ENCODE data around the gene CALM1. TPM values are rescaled to one million over a fixed set of nuclear protein-coding genes. Genes with fewer than 3 reads are reported as not detected.

Gene CALM1
- total and polyA plus RNA-seq, 2 donors from 2014 or later: 328 to 469 TPM

GRCh38 chr14:90447720-90448497 lies 51.1 kb downstream of the CALM1 start:
- no peak overlapping the region for H3K4me3 ChIP-seq (ENCODE audit: low read length in 3 of 3)
- no peak overlapping the region for H3K9ac ChIP-seq (ENCODE audit: low read length in 3 of 3)
- intact Hi-C loops (cut with DNase I): no loop called here
- no peaks in the 10 kb centered on the region for H3K27me3 ChIP-seq (ENCODE audit: control insufficient read depth, insufficient read depth, low read length)
- H3K27ac ChIP-seq (ENCODE audit: low read depth in 2 of 2, low read length in 2 of 2): no peak overlapping the region
- no peak for TF ChIP-seq CTCF (IDR thresholded peaks at IDR 0.05; ENCODE audit: borderline replicate concordance, extremely low read depth, insufficient read depth)
- peaks cover 0 to 3% (median 3%) of the 10 kb centered on the region in 3 donors for H3K4me1 ChIP-seq (ENCODE audit: control insufficient read depth in 2 of 3, insufficient read depth in 2 of 3, low read depth in 1 of 3, low read length in 3 of 3)
- H3K36me3 ChIP-seq (ENCODE audit: control insufficient read depth in 2 of 3, insufficient read depth in 3 of 3, low read length in 3 of 3): no peaks in the 10 kb centered on the region
- peak in 1 of 5 donors; percentile 24 for DNase-seq
- no peak for FAIRE-seq
- H3K9me3 ChIP-seq (ENCODE audit: control insufficient read depth in 2 of 3, insufficient read depth in 1 of 3, low read length in 3 of 3): peaks cover 0 to 5% (median 4%) of the 10 kb centered on the region in 3 donors

- peaks cover 0 to 5% (median 4%) of the 10 kb centered on the region in 3 donors for H3K9me3 ChIP-seq (ENCODE audit: control insufficient read depth in 2 of 3, insufficient read depth in 1 of 3, low read length in 3 of 3)
- H3K4me1 ChIP-seq (ENCODE audit: control insufficient read depth in 2 of 3, insufficient read depth in 2 of 3, low read depth in 1 of 3, low read length in 3 of 3): peaks cover 0 to 7% (median 0%) of the 10 kb centered on the region in 3 donors
- no peak overlapping the region for H3K4me3 ChIP-seq (ENCODE audit: low read length in 3 of 3)
- no peak overlapping the region for H3K27ac ChIP-seq (ENCODE audit: low read depth in 2 of 2, low read length in 2 of 2)
- no peak for DNase-seq
- no peak for FAIRE-seq
- intact Hi-C loops (cut with DNase I): no loop called here
- no peaks in the 10 kb centered on the region for H3K36me3 ChIP-seq (ENCODE audit: control insufficient read depth in 2 of 3, insufficient read depth in 3 of 3, low read length in 3 of 3)
- no peaks in the 10 kb centered on the region for H3K27me3 ChIP-seq (ENCODE audit: control insufficient read depth, insufficient read depth, low read length)
- H3K9ac ChIP-seq (ENCODE audit: low read length in 3 of 3): no peak overlapping the region
- no peak for TF ChIP-seq CTCF (IDR thresholded peaks at IDR 0.05; ENCODE audit: borderline replicate concordance, extremely low read depth, insufficient read depth)
These were observed 52.6 kb downstream of the CALM1 start for GRCh38 chr14:90449411-90449810.

GRCh38 chr14:90450151-90450550 lies 53.3 kb downstream of the CALM1 start:
- FAIRE-seq (no peak), DNase-seq (no peak)
- Histone ChIP-seq H3K4me1 (ENCODE audit: control insufficient read depth in 2 of 3, insufficient read depth in 2 of 3, low read depth in 1 of 3, low read length in 3 of 3) (peaks cover 0 to 13% (median 0%) of the 10 kb centered on the region in 3 donors), H3K4me3 (ENCODE audit: low read length in 3 of 3) (no peak overlapping the region), H3K36me3 (ENCODE audit: control insufficient read depth in 2 of 3, insufficient read depth in 3 of 3, low read length in 3 of 3) (no peaks in the 10 kb centered on the region), H3K9ac (ENCODE audit: low read length in 3 of 3) (no peak overlapping the region), H3K27ac (ENCODE audit: low read depth in 2 of 2, low read length in 2 of 2) (no peak overlapping the region), H3K27me3 (ENCODE audit: control insufficient read depth, insufficient read depth, low read length) (no peaks in the 10 kb centered on the region), H3K9me3 (ENCODE audit: control insufficient read depth in 2 of 3, insufficient read depth in 1 of 3, low read length in 3 of 3) (peaks cover 0 to 5% (median 4%) of the 10 kb centered on the region in 3 donors)
- no peak for TF ChIP-seq CTCF (IDR thresholded peaks at IDR 0.05; ENCODE audit: borderline replicate concordance, extremely low read depth, insufficient read depth)
- intact Hi-C loops (cut with DNase I): no loop called here
